Kidney tubule cell (primary cell): ENCODE results near the gene SLC10A7.
A peak's percentile ranks its signal among the peaks of the same experiment; 100 is the strongest.
"Not testable (repeated sequence)": the region's sequence is repeated elsewhere in the genome, so short reads cannot be mapped to it uniquely, and the experiment has no call there.

ENCODE experiments used
- DNase-seq: peaks from one replicate; pipeline ENCODE4 v3.0.0-alpha.2; 2018; ENCODE audit warnings: low spot score

The SLC10A7 gene

DNA sequence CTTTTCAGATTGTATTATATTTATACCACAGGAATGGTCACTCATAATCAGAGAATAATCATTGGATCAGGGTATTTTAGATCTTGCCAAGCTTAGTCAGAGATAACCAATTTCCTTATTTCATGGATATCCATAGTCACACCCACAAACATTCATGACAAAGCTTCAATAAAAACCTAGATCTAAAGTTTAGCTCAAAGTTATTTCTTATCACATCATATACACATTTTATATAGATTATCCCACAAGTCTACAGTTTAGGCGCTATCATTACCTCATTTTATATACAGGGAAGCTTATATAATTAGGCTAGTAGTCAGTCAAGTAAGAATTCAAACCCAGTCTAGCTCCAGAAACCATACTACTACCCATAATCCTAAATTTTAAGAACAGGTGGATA lies 82.3 kb downstream of the SLC10A7 start:
- no peak for DNase-seq

DNA sequence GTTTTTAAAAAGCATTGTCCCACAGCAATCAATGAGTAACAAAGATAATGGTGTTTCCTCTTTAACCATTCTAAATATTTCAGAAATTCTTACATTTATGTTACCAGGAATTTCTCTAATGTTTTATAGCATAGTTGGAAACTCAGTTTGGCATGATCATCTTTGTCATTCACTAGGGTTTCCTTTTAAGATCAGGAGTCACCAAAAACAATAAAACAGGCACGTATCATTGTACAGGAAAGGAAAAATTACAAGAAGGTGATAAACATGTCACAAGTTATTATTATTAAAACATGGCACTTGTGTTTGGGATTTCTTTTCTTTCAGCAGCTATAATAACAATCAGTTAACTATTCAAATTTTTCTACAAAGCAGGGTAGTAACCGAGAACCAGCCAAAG lies 84.0 kb downstream of the SLC10A7 start:
- no peak for DNase-seq

- DNase-seq, result no peak
These were observed 85.1 kb downstream of the SLC10A7 start for GRCh38 chr4:146436423-146437162.

- no peak for DNase-seq
These were observed 85.8 kb downstream of the SLC10A7 start for GRCh38 chr4:146435962-146436361.

GRCh38 chr4:146432065-146432464 lies 89.7 kb downstream of the SLC10A7 start:
- DNase-seq, result no peak

DNA sequence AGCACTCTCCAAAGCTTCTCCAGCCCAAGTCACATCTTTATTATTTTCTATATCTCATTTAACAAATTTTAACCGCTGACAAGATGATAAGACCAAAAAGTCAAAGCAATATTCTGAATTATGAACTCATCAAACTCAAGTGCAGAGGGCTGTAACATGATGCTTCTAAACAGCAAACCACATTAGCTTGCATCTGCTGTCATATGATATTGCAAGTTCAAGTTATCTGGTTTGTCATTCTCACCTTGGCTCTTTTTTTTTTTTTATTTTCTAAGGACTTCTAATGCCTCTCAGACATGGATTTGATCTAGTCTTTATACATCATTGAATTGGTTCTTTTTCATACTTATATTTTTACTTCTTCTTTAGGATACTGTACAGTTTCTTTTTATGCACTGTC lies 93.4 kb downstream of the SLC10A7 start:
- no peak for DNase-seq

- DNase-seq, result no peak
These were observed 103.9 kb downstream of the SLC10A7 start for GRCh38 chr4:146417822-146418221.

GRCh38 chr4:146415829-146416228 lies 105.9 kb downstream of the SLC10A7 start:
- no peak for DNase-seq

GRCh38 chr4:146407669-146408084 lies 114.1 kb downstream of the SLC10A7 start:
- no peak for DNase-seq

DNA sequence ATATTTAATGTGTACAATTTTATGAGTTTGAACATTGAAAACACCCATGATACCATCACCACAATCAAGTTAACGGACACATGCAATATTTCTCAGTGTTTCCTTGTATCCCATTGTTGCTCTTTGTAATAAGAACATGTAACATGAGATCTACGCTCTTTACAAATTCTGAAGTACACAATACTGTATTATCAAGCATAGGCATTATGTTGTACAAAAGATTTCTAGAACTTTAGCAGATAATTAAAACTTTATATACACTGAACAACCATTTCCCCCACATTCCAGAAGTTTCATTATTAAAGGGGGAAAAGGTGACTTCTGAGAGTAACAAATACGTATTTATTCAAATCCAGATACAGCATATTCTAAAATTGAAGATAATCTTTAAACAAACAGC lies 114.5 kb downstream of the SLC10A7 start:
- no peak for DNase-seq

DNA sequence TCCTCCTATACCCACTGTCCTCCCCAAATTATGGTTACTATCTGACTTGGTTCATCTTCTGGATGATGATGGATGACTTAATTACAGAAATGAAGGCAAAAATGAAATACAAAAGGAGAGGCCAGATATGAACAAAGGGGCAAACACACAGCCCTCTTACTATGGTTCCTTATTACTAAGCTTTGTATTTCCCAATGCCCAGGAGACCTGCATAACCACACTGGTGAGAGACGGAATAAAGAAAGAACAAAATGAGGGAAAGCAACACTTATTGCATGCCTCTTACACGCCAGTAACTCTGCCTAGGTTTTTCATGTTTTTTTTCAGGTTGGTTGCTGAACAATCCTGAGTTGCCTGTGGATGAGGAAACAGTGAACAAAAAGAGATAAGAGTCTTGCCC lies 120.5 kb downstream of the SLC10A7 start:
- DNase-seq, result no peak

- DNase-seq, result no peak
These were observed 122.8 kb downstream of the SLC10A7 start for GRCh38 chr4:146398896-146399445.

- no peak for DNase-seq
These were observed 123.3 kb downstream of the SLC10A7 start for GRCh38 chr4:146398404-146398803.

- no peak for DNase-seq
These were observed 132.2 kb downstream of the SLC10A7 start for GRCh38 chr4:146389561-146389960.

- no peak for DNase-seq
These were observed 139.5 kb downstream of the SLC10A7 start for GRCh38 chr4:146382194-146382593.

GRCh38 chr4:146381263-146381872 lies 140.4 kb downstream of the SLC10A7 start:
- no peak for DNase-seq

- peak; percentile 57 for DNase-seq
These were observed 142.0 kb downstream of the SLC10A7 start for GRCh38 chr4:146379744-146380143.

- DNase-seq, result no peak
These were observed 149.9 kb downstream of the SLC10A7 start for GRCh38 chr4:146371812-146372211.

GRCh38 chr4:146370841-146371240 lies 150.9 kb downstream of the SLC10A7 start:
- peak; percentile 33 for DNase-seq

DNA sequence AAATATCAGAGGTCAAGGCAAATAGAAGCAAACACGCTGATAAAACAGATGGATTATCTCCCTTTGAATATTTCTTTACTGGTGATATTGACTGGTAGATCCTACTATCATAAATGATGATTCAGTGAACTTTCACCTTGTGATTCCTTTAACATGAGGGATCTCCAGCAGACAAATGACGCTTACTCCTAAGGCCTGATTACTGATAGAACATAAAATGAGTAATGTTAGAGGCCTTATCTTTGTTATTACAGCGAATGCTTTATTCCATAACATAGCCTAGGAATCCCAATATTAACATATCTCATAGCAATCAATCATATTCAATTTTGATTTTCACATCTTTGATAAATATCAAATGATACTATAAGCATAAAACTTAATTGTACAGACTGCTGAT lies 152.3 kb downstream of the SLC10A7 start:
- no peak for DNase-seq

GRCh38 chr4:146368209-146368608 lies 153.5 kb downstream of the SLC10A7 start:
- no peak for DNase-seq

DNA sequence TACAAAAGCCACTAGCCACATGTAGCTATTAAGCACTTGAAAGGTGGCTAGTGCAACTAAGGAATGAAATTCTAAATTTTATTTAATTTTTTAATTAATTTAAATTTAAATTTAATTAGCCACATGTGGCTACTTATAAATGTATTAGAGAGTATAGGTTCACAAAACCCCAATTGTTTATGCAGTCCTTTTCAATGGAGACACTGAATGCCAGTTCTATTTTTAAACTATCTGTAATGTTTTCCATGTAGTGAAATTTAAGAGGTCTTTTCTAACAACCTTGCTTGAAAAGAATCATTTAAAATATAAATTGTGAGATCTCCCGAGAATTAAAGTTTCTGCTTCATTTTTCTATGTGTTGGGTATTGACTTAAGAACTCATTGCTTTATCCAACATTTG lies 154.4 kb downstream of the SLC10A7 start:
- no peak for DNase-seq

DNA sequence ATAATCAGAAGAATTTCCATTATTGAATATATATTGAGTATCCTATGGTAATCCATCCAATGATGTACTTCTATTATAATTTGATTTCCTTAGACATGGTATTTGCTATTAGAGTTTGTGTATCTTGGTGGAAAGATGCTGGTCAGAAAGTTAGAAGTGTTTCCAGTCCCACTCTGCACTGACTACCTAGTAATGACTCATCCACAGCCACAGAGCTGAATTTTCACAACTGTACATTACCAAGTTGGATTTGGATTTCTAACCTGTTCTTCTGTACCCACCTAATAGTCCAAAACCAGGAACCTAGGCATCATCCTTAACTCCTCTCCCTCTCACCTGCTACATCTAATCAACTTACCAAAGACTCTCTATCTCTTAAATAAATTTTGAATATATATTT lies 162.0 kb downstream of the SLC10A7 start:
- peak; percentile 8 for DNase-seq

DNA sequence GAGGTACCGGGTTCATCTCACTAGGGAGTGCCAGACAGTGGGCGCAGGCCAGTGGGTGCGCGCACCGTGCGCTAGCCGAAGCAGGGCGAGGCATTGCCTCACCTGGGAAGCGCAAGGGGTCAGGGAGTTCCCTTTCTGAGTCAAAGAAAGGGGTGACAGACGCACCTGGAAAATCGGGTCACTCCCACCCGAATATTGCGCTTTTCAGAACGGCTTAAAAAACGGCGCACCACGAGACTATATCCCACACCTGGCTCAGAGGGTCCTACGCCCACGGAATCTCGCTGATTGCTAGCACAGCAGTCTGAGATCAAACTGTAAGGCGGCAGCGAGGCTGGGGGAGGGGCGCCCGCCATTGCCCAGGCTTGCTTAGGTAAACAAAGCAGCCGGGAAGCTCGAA lies 171.6 kb downstream of the SLC10A7 start:
- DNase-seq, result not testable (repeated sequence)
